ENCODE measurements around the gene CDH4.

The CDH4 gene

GRCh38 chr20:61416546-61416945 lies 164.5 kb downstream of the CDH4 start:
- TF ChIP-seq FOXP2 (optimal IDR thresholded peaks at IDR 0.05; ENCODE audit: borderline replicate concordance, extremely low read depth, extremely low read length, insufficient read depth) (no peak), SIN3A (IDR thresholded peaks at IDR 0.05; ENCODE audit: borderline replicate concordance, insufficient read depth, low read length) (no peak), POLR2AphosphoS5 (IDR thresholded peaks at IDR 0.05; ENCODE audit: low read depth, low read length) (no peak), TAF1 (IDR thresholded peaks at IDR 0.05; ENCODE audit: borderline replicate concordance, insufficient read depth, low read length) (no peak), REST (IDR thresholded peaks at IDR 0.05; ENCODE audit: insufficient read depth in 1 of 2, low read depth in 2 of 2, low read length in 2 of 2) (no peak)

GRCh38 chr20:61417221-61417941 lies 165.3 kb downstream of the CDH4 start:
- TF ChIP-seq FOXP2 (optimal IDR thresholded peaks at IDR 0.05; ENCODE audit: borderline replicate concordance, extremely low read depth, extremely low read length, insufficient read depth), result no peak
- TF ChIP-seq REST (IDR thresholded peaks at IDR 0.05; ENCODE audit: insufficient read depth in 1 of 2, low read depth in 2 of 2, low read length in 2 of 2), result no peak
- no peak; the same call in 1 of the 2 replicates for TF ChIP-seq POLR2AphosphoS5 (IDR thresholded peaks at IDR 0.05; ENCODE audit: low read depth, low read length)
- no peak for TF ChIP-seq TAF1 (IDR thresholded peaks at IDR 0.05; ENCODE audit: borderline replicate concordance, insufficient read depth, low read length)

- no peak for TF ChIP-seq SIN3A (IDR thresholded peaks at IDR 0.05; ENCODE audit: borderline replicate concordance, insufficient read depth, low read length)
- 0 out of 2 replicates have a peak, but pooled peaks have one; percentile 42 for TF ChIP-seq POLR2AphosphoS5 (IDR thresholded peaks at IDR 0.05; ENCODE audit: low read depth, low read length)
Observed at GRCh38 chr20:61419010-61419409, 166.9 kb downstream of the CDH4 start.

- no peak for TF ChIP-seq TAF1 (IDR thresholded peaks at IDR 0.05; ENCODE audit: borderline replicate concordance, insufficient read depth, low read length)
- TF ChIP-seq FOXP2 (optimal IDR thresholded peaks at IDR 0.05; ENCODE audit: borderline replicate concordance, extremely low read depth, extremely low read length, insufficient read depth), result no peak
- no peak for TF ChIP-seq REST (IDR thresholded peaks at IDR 0.05; ENCODE audit: insufficient read depth in 1 of 2, low read depth in 2 of 2, low read length in 2 of 2)
- no peak for TF ChIP-seq POLR2AphosphoS5 (IDR thresholded peaks at IDR 0.05; ENCODE audit: low read depth, low read length)
- no peak for TF ChIP-seq SIN3A (IDR thresholded peaks at IDR 0.05; ENCODE audit: borderline replicate concordance, insufficient read depth, low read length)
Observed at GRCh38 chr20:61419501-61419900, 167.4 kb downstream of the CDH4 start.

- TF ChIP-seq TAF1 (IDR thresholded peaks at IDR 0.05; ENCODE audit: borderline replicate concordance, insufficient read depth, low read length) (no peak), FOXP2 (optimal IDR thresholded peaks at IDR 0.05; ENCODE audit: borderline replicate concordance, extremely low read depth, extremely low read length, insufficient read depth) (no peak), SIN3A (IDR thresholded peaks at IDR 0.05; ENCODE audit: borderline replicate concordance, insufficient read depth, low read length) (no peak), POLR2AphosphoS5 (IDR thresholded peaks at IDR 0.05; ENCODE audit: low read depth, low read length) (no peak), REST (IDR thresholded peaks at IDR 0.05; ENCODE audit: insufficient read depth in 1 of 2, low read depth in 2 of 2, low read length in 2 of 2) (no peak)
Observed at GRCh38 chr20:61420056-61420455, 168.0 kb downstream of the CDH4 start.

Measured in PFSK-1 (cell line).